Lung (tissue), 12 donors: Measurements from ENCODE around the gene ATP8B4. TPM values are rescaled to one million over a fixed set of nuclear protein-coding genes. Genes with fewer than 3 reads are reported as not detected.
A peak's percentile ranks its signal among the peaks of the same experiment; 100 is the strongest.

Experiments
- ATAC-seq: fragments of 200-7000 bp; cut with Tn5 transposase; one replicate; pipeline ENCODE4 v1.9.1; 2020; ENCODE audit warnings: moderate number of reproducible peaks; ENCODE audit not compliant: insufficient read depth, low FRiP score
- DNase-seq, 3 donors: peaks; one replicate each; pipeline ENCODE4 v3.0.0-alpha.2; 2013 to 2017
- H3K27ac ChIP-seq, 2 donors: one replicate each; pipeline ENCODE4 v1.5.1; 2013; ENCODE audit warnings: mild to moderate bottlenecking in 2 of 2, moderate library complexity in 2 of 2, control low read depth in 1 of 2, inconsistent platforms in 1 of 2, low read depth in 1 of 2, low read length in 1 of 2
- H3K27me3 ChIP-seq, 3 donors: one replicate each; pipeline ENCODE4 v1.5.1; 2013; ENCODE audit warnings: low read length in 2 of 3; ENCODE audit not compliant: control insufficient read depth in 3 of 3, insufficient read depth in 3 of 3
- H3K36me3 ChIP-seq, 4 donors: one replicate each; pipeline ENCODE4 v1.5.1; 2013; ENCODE audit warnings: low read length in 4 of 4, mild to moderate bottlenecking in 1 of 4, moderate library complexity in 1 of 4; ENCODE audit not compliant: control insufficient read depth in 4 of 4, insufficient read depth in 4 of 4
- H3K4me1 ChIP-seq, 5 donors: one replicate each; pipeline ENCODE4 v1.5.1; 2013; ENCODE audit warnings: low read length in 5 of 5, mild to moderate bottlenecking in 2 of 5, moderate library complexity in 1 of 5; ENCODE audit not compliant: control insufficient read depth in 5 of 5, insufficient read depth in 5 of 5
- H3K4me3 ChIP-seq: one replicate; pipeline ENCODE4 v1.5.1; 2013; ENCODE audit warnings: mild to moderate bottlenecking, control low read depth, moderate library complexity
- H3K9ac ChIP-seq, 2 donors: one replicate each; pipeline ENCODE4 v1.5.1; 2013; ENCODE audit warnings: low read length in 2 of 2, control low read depth in 1 of 2; ENCODE audit not compliant: insufficient read depth in 1 of 2
- H3K9me3 ChIP-seq, 4 donors: one replicate each; pipeline ENCODE4 v1.5.1; 2013; ENCODE audit warnings: low read length in 3 of 4, mild to moderate bottlenecking in 1 of 4, moderate library complexity in 1 of 4; ENCODE audit not compliant: control insufficient read depth in 4 of 4, insufficient read depth in 3 of 4
- WGBS, 2 donors: extraction: QIAGEN DNeasy Blood & Tissue Kit; methylation state at CpG; one replicate each; pipeline ENCODE4 v1.1.7; 2013; 5-methylcytosine and 5-hydroxymethylcytosine counted together
- polyA plus RNA-seq, 2 donors: library from polyadenylated mRNA; stranded (reverse); fragments of 200-250 nt; gene quantifications; one replicate each; pipeline ENCODE4 v1.2.1, GENCODE V29; 2013
- total RNA-seq, 2 donors: library from RNA; depleted of rRNA in 1 of 2; stranded (reverse); fragments of >200 nt in 1 of 2; gene quantifications; one replicate each; pipeline ENCODE4 v1.2.1, GENCODE V29; 2014 to 2021
- TF ChIP-seq, protein P1 (sequence below): IDR thresholded peaks from 2 replicates; pipeline ENCODE4 v1.5.1; 2012; ENCODE audit warnings: mild to moderate bottlenecking; ENCODE audit errors: control extremely low read depth, extremely low read depth
- donor health status: control.
- donor health status: control.
- donor health status: Bipolar disorder and iron deficiency.
- donor health status: healthy.
- donor health status: DM: yes; HTN: yes; CAD: no.

ATP8B4 gene
- total and polyA plus RNA-seq, 4 donors, result 1.6 to 23.1 (median 3.3) TPM

DNA sequence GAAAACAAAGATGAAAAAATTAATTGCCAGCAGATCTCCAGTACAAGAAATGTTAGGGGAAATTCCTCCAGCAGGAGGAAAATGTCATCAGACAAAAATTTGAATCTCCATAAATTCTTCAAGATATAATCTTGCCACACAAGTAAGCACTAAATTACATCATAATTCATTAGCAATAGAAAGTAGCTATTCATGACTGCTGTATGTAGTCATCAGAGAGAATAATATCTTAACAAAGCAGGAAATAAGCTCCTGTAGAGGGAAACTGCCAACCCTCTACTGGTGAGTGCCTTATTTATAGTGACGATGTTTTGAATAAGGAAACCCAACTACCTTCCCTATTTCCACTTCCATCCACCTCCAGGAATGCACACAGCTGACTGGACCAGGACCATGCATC, 47.2 kb upstream of the ATP8B4 start:
- TF ChIP-seq, protein P1, sequence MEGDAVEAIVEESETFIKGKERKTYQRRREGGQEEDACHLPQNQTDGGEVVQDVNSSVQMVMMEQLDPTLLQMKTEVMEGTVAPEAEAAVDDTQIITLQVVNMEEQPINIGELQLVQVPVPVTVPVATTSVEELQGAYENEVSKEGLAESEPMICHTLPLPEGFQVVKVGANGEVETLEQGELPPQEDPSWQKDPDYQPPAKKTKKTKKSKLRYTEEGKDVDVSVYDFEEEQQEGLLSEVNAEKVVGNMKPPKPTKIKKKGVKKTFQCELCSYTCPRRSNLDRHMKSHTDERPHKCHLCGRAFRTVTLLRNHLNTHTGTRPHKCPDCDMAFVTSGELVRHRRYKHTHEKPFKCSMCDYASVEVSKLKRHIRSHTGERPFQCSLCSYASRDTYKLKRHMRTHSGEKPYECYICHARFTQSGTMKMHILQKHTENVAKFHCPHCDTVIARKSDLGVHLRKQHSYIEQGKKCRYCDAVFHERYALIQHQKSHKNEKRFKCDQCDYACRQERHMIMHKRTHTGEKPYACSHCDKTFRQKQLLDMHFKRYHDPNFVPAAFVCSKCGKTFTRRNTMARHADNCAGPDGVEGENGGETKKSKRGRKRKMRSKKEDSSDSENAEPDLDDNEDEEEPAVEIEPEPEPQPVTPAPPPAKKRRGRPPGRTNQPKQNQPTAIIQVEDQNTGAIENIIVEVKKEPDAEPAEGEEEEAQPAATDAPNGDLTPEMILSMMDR, result no peak
- peak in 2 of 3 donors; percentile 12 to 15 for DNase-seq
- 24 to 30% methylated on average over 1 of the region's 1 CpG for WGBS, 2 donors
- no peaks in the 10 kb centered on the region for H3K27me3 ChIP-seq
- peaks cover 0 to 2% (median 0%) of the 10 kb centered on the region in 4 donors for H3K9me3 ChIP-seq
- no peak overlapping the region for H3K27ac ChIP-seq
- H3K36me3 ChIP-seq, result no peaks in the 10 kb centered on the region
- no peak overlapping the region for H3K4me3 ChIP-seq
- H3K4me1 ChIP-seq, result no peaks in the 10 kb centered on the region
- ATAC-seq, result peak; percentile 47
- no peak overlapping the region for H3K9ac ChIP-seq

- ATAC-seq, result no peak
- no peaks in the 10 kb centered on the region for H3K36me3 ChIP-seq
Measured at GRCh38 chr15:50164458-50164857, 45.4 kb upstream of the ATP8B4 start.

DNA sequence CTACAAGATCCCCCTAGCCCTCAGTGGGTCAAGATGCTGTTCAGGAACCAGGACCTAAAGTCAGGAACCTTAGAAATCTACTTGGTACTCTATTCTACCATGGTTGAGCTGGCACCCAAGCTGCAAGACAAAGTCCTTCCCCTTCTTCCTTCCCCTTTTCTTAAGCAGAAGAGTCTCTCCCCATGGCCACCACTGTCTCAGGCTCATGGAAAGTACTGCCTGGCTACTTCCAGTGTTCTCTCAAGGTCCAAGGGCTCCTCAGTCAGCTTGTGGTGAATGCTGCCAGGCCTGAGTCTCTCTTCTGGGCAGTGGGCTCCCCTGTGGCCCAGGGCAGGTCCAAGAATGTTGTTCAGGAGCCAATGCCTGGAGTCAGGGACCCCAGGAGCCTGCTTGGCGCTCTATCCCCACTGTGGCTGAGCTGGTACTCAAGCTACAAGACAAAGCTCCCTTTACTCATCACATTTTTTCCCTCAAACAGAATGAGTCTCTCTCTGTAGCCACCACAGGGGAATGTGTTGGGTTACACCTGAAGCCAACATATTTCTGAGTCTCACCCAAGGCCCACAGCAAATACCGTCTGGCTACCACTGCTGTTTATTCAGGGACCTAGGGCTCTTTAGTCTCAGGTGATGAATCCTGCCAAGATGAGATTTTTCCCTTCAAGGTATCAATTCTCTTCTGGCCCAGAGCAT, 44.8 kb upstream of the ATP8B4 start:
- Histone ChIP-seq H3K27me3 (no peaks in the 10 kb centered on the region), H3K4me1 (no peaks in the 10 kb centered on the region), H3K4me3 (no peak overlapping the region), H3K27ac (no peak overlapping the region), H3K9ac (no peak overlapping the region), H3K36me3 (no peaks in the 10 kb centered on the region), H3K9me3 (no peaks in the 10 kb centered on the region)
- ATAC-seq (no peak), DNase-seq (no peak)
- 68 to 97% methylated on average over 2 of the region's 2 CpGs for WGBS, 2 donors
- TF ChIP-seq, protein P1, result no peak

More at GRCh38 chr15:50164458-50164857, 45.4 kb upstream of the ATP8B4 start:
- TF ChIP-seq, protein P1, result no peak
- no peak overlapping the region for H3K4me3 ChIP-seq
- H3K4me1 ChIP-seq, result no peaks in the 10 kb centered on the region
- no peak overlapping the region for H3K27ac ChIP-seq
- 92 to 93% methylated on average over 1 of the region's 1 CpG for WGBS, 2 donors
- DNase-seq, result no peak
- H3K27me3 ChIP-seq, result no peaks in the 10 kb centered on the region
- no peak overlapping the region for H3K9ac ChIP-seq
- peaks cover 0 to 2% (median 0%) of the 10 kb centered on the region in 4 donors for H3K9me3 ChIP-seq
